ENCODE measurements around the gene DOHH.

The DOHH gene

DNA sequence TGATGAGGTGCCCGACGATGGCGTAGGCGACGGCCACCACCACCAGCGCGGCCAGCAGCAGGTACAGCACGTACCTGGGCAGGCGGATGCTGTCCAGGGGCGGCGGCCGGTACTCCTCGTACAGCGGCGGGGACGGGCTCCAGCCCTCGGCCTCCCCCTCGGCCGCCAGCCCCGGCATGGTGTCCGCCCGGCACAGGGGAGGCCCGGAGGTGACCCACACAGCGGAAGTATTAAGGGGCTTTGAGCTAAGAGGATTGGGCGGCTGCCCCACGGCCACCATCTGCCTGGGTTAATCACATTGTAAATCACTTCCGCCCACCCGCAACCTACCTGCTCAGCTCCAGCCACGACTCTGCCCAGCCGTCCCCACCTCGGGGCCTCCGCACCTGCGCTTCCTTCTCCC is 17.2 kb downstream of the DOHH start, which contains the start of gene SMIM44:
TSS of gene SMIM44 (minus strand) at position 216 of the 403 bp plus-strand sequence. CDS start at position 178, 38 bp downstream.
- H3K27ac Mint-ChIP-seq: no peak within 1 kb of the TSS
- no peaks in the 10 kb centered on the region for H3K9me3 Mint-ChIP-seq

DNA sequence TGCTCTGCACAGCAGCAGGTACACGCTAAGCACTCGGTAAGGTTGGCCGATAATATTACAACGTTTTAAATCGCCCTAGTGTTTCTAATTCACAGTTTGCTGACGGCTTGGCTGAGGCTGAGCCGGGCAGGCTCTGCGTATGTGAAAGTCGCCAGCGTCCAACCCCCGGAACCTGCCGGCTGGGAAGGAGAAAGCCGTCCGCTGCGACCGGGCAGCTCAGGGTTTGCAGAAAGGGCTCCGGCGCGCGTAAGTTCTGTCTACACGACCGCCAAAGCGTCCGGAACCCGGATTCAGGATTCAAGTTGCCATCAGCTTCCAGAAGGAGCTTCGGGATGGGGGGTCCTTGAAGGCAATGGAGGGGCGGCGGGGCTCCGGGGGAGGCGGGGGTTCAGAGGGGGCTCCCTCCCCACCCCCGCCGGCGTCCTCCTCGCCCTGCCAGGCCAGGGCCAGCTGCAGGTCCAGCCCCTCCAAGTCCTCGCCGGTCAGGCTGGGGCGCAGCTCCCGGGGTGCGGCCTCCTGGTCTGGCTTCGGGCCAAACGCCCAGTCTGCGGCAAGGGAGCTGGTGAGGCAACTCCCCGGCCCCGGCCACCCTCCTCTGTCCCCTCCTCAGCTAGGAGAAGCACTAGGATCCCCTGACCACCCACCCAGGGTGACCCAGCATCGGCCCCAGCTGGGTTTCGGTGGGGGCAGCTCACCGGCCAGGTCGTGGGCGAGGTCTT is 17.8 kb downstream of the DOHH start:
- Mint-ChIP-seq H3K27ac (no peak overlapping the region), H3K36me3 (ENCODE audit: low read depth) (no peaks in the 10 kb centered on the region), H3K4me3 (no peak overlapping the region)

More for the DNA sequence above, 17.2 kb downstream of the DOHH start, which contains the start of gene SMIM44:
- H3K36me3 Mint-ChIP-seq (ENCODE audit: low read depth): no peaks in the 10 kb centered on the region
- no peaks in the 10 kb centered on the region for H3K27me3 Mint-ChIP-seq
- no peak for DNase-seq
- peaks cover 8% of the 10 kb centered on the region for H3K4me1 Mint-ChIP-seq (ENCODE audit: low read depth)
- H3K4me3 Mint-ChIP-seq: no peak within 1 kb of the TSS

DNA sequence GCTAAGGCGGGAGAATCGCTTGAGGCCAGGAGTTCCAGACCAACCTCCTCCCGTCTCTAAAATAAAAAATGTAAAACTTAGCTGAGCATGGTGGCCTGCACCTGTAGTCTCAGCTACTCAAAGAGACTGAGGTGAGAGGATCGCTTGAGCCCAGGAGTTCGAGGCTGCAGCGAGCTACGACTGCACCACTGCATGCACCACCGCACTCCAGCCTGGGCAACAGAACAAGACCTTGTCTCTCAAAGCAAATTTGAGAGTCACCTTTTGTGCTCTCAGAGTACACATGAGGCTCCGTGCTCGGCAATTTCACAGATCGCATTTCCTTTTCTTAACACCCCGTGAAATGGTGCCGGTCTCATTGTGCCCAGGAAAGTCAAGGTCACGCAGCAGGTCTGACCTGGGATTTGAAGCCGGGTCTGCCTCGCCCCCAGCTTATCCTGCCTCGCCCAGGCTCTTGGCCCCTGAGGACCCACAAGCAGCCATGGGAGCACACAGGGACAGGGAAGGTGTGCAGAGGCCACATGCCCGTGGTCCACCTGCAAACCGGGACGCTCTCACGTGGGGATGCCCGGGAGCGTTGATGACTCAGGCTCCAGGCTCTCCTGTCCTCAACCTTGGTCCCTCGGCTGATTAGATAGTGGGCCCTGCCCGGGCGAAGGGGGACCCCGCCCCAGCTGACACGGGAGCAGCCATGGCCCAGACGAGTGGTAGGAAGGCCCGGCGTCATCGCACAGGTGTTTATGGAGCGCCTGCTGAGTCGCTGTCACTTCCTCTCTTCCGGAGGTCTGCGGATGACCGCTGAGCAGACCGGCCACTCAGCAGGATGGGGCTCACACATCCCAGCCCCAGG is 19.0 kb downstream of the DOHH start:
- Mint-ChIP-seq H3K4me1 (ENCODE audit: low read depth) (peaks cover 12% of the 10 kb centered on the region), H3K4me3 (no peak overlapping the region), H3K27me3 (no peaks in the 10 kb centered on the region), H3K36me3 (ENCODE audit: low read depth) (no peaks in the 10 kb centered on the region), H3K27ac (no peak overlapping the region), H3K9me3 (no peaks in the 10 kb centered on the region)
- no peak for DNase-seq

More for the DNA sequence above, 17.8 kb downstream of the DOHH start:
- H3K4me1 Mint-ChIP-seq (ENCODE audit: low read depth): peaks cover 12% of the 10 kb centered on the region
- DNase-seq: no peak
- H3K9me3 Mint-ChIP-seq: no peaks in the 10 kb centered on the region
- H3K27me3 Mint-ChIP-seq: no peaks in the 10 kb centered on the region

DNA sequence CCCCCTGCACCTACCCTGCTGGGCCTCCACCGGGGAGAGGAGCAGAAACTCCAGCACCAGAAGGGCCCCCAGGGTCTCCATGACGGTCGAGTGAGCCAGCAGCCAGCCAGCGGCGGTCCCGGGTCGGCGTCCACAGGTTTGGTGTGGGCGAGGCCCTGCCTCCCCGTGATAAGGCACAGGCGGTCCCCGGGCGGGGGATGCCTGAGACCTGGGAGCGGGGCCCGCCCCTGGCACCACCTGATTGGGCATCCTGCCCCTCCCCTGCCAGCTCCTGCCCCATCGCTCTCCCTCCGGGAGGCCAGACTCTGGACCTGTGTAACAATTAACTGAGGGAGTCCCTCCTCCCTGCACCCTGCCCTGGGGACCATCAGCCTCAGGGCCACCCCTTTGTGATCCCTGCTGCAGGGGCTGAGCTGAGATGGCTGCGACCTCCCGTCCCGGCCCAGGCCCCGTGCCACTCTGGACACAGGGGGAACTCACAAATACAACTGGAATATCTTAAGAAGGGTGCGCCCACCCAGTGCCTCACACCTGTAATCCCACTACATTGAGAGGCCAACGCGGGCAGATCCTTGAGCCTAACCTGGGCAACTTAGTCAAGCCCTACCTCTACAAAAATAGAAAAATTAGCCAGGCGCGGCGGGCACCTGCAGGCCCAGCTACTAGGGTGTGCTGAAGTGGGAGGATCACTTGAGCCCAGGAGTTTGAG is 19.9 kb downstream of the DOHH start, which contains the start of gene SMIM24:
TSS of gene SMIM24 (minus strand) at position 143 of the 709 bp plus-strand sequence. CDS start at position 81, 62 bp downstream.
- Mint-ChIP-seq H3K27me3 (no peaks in the 10 kb centered on the region), H3K4me3 (no peak within 1 kb of the TSS), H3K9me3 (no peaks in the 10 kb centered on the region), H3K36me3 (ENCODE audit: low read depth) (no peaks in the 10 kb centered on the region), H3K27ac (no peak within 1 kb of the TSS), H3K4me1 (ENCODE audit: low read depth) (peaks cover 12% of the 10 kb centered on the region)
- DNase-seq: no peak

DNA sequence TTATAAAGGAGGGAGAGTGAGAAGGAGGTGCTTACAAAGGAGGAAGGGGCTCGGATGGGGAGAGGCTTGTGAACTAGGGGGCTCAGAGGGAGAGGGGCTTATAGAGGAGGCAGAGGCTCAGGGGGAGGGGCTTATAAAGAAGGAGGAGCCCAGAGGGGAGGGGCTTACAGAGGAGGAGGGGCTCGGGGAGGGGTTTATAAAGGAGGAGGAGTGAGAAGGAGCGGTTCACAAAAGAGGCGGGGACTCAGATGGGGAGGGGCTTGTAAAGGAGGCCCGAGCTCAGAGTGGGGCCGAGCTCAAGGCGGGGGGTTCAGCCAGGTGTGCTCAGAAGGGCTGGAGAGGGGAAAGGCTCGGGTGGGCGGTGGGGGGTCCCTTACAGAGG is 20.6 kb downstream of the DOHH start:
- Mint-ChIP-seq H3K27me3 (no peaks in the 10 kb centered on the region), H3K27ac (no peak overlapping the region), H3K9me3 (no peaks in the 10 kb centered on the region), H3K4me1 (ENCODE audit: low read depth) (peaks cover 10% of the 10 kb centered on the region), H3K36me3 (ENCODE audit: low read depth) (no peaks in the 10 kb centered on the region), H3K4me3 (no peak overlapping the region)
- DNase-seq: peak; percentile 35

DNA sequence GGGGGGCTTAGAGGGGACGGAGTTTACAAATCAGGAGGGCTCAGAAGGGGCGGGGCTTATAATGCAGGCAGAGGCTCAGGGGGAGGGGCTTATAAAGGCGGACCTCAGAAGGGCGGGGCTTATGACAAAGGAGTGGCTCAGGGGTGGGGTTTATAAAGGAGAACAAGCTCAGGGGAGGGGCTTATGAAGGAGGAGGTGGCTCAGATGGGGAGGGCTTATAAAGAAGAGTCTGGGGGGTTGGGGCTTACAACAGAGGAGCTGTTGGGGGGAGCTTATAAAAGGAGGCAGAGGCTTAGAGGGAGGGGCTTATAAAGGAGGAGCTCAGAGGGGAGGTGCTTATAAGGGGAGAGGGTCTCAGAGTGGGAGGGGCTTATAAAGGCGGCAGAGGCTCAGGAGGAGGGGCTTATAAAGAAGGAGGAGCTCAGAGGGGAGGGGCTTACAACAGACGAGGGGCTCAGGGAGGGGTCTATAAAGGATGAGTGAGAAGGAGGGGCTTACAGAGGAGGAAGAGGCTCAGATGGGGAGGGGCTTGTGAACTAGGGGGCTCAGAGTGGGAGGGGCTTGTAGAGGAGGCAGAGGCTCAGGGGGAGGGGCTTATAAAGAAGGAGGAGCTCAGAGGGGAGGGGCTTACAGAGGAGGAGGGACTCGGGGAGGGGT is 21.2 kb downstream of the DOHH start:
- DNase-seq: peak; percentile 54
- no peaks in the 10 kb centered on the region for H3K27me3 Mint-ChIP-seq

DNA sequence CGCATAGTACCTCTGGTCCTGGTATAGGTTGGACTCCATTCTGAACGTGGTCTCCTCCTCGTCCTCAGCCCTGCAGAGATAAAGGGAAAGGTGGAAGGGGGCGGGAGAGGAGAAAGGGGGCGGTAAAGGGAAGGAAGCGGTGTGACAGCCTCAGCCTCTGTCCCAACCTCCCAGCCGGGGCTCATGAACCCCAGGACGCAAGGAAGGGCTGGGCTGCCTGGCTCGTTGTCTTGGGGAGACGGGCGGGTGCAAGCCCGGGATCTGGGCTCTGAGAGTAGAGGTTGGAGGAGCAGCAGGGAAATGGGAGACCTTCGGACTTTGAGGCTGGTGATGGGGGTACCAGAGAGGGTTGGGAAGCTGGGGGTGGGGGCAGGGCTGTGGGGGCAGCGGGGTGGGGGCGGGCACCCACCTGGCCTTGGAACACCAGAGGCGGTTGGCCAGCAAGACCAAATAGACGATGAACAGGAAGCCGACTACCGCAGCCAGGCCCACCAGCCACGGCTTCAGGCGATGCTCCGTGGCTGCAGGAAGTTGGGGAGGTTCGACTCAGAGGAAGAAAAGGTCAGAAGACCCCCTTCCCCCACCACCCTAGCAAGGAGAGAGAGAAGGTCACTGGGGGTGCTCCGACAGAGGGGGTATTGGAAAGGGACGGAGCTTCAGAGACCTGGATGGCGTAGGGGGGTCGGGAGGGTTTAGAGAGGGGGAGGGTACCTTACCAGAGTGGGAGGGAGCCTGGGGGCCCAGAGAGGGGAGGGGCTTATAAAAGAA is 21.9 kb downstream of the DOHH start:
- Mint-ChIP-seq H3K36me3 (ENCODE audit: low read depth) (no peaks in the 10 kb centered on the region), H3K4me1 (ENCODE audit: low read depth) (peaks cover 10% of the 10 kb centered on the region), H3K4me3 (no peak overlapping the region), H3K27me3 (no peaks in the 10 kb centered on the region), H3K27ac (no peak overlapping the region), H3K9me3 (no peaks in the 10 kb centered on the region)
- peak; percentile 40 for DNase-seq

More for the DNA sequence above, 21.2 kb downstream of the DOHH start:
- Mint-ChIP-seq H3K4me3 (no peak overlapping the region), H3K36me3 (ENCODE audit: low read depth) (no peaks in the 10 kb centered on the region), H3K27ac (no peak overlapping the region), H3K4me1 (ENCODE audit: low read depth) (peaks cover 10% of the 10 kb centered on the region), H3K9me3 (no peaks in the 10 kb centered on the region)

DNA sequence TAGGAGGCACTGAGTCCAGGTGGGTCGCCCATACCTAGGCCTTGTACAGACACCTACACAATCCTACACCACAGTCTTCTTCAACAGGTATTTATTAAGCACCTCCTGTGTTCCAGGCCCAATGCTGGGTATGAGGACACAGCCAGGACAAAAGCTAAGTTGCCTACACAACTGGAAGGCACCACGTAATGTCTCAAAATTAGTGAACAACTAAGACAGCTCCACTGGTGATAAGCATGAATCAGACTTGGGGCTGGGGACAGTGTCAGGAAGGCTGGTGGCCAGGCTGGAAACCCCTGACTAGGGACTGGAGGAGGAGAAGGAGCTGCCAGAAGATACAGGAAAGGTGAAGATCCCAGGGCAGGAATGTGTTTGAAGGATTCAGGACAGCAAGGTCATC is 22.5 kb downstream of the DOHH start:
- no peak overlapping the region for H3K27ac Mint-ChIP-seq
- no peaks in the 10 kb centered on the region for H3K36me3 Mint-ChIP-seq (ENCODE audit: low read depth)
- DNase-seq: peak; percentile 36
- peaks cover 10% of the 10 kb centered on the region for H3K4me1 Mint-ChIP-seq (ENCODE audit: low read depth)
- no peak overlapping the region for H3K4me3 Mint-ChIP-seq
- H3K27me3 Mint-ChIP-seq: no peaks in the 10 kb centered on the region
- no peaks in the 10 kb centered on the region for H3K9me3 Mint-ChIP-seq

DNA sequence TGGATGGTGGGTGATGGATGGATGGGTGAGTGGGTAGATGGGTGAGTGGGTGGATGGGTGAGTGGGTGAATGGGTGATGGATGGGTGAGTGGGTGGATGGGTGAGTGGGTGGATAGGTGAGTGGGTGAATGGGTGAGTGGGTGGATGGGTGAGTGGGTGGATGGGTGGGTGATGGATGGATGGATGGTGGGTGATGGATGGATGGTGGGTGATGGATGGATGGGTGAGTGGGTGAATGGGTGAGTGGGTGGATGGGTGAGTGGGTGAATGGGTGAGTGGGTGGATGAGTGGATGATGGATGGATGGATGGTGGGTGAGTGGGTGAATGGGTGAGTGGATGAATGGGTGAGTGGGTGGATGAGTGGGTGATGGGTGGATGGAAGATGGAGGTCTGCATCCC is 23.0 kb downstream of the DOHH start:
- no peak for DNase-seq
- Mint-ChIP-seq H3K27me3 (no peaks in the 10 kb centered on the region), H3K4me1 (ENCODE audit: low read depth) (peaks cover 10% of the 10 kb centered on the region), H3K36me3 (ENCODE audit: low read depth) (no peaks in the 10 kb centered on the region), H3K27ac (no peak overlapping the region), H3K9me3 (no peaks in the 10 kb centered on the region), H3K4me3 (no peak overlapping the region)

DNA sequence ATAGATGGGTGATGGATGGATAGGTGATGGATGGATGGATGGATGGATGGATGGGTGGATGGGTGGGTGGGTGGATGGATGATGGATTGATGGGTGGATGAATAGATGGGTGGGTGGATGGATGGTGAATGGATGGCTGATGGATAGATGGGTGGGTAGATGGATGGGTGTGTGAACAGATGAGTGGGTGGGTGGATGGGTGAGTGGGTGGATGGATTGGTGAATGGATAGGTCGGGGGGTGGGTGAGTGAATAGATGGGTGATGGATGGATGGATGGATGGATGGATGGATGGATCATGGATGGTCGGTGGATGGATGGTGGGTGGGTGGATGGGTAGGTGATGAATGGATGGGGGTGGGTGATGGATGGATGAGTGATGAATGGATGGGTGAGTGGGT is 23.6 kb downstream of the DOHH start:
- Mint-ChIP-seq H3K27ac (no peak overlapping the region), H3K36me3 (ENCODE audit: low read depth) (no peaks in the 10 kb centered on the region)

DNA sequence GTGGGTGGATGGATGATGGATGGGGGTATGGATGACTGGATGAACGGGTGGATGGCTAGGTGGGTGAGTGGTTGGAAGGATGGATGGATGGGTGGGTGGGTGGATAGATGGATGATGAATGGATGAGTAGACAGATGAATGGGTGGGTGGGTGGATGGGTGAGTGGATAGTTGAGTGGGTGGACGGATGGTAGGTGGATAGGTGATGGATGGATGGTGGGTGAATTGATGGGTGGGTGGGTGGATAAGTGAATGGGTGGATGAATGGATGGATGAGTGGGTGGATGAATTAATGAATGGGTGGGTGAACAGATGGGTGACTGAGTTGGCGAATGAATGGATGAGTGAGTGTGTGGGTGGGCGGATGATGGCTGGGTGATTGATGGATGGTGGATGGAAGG is 25.0 kb downstream of the DOHH start:
- Mint-ChIP-seq H3K4me1 (ENCODE audit: low read depth) (peaks cover 10% of the 10 kb centered on the region), H3K9me3 (no peaks in the 10 kb centered on the region), H3K27me3 (no peaks in the 10 kb centered on the region), H3K36me3 (ENCODE audit: low read depth) (no peaks in the 10 kb centered on the region), H3K4me3 (no peak overlapping the region), H3K27ac (no peak overlapping the region)
- no peak for DNase-seq

More for the DNA sequence above, 23.6 kb downstream of the DOHH start:
- Mint-ChIP-seq H3K4me3 (no peak overlapping the region), H3K4me1 (ENCODE audit: low read depth) (peaks cover 10% of the 10 kb centered on the region), H3K27me3 (no peaks in the 10 kb centered on the region), H3K9me3 (no peaks in the 10 kb centered on the region)
- no peak for DNase-seq

DNA sequence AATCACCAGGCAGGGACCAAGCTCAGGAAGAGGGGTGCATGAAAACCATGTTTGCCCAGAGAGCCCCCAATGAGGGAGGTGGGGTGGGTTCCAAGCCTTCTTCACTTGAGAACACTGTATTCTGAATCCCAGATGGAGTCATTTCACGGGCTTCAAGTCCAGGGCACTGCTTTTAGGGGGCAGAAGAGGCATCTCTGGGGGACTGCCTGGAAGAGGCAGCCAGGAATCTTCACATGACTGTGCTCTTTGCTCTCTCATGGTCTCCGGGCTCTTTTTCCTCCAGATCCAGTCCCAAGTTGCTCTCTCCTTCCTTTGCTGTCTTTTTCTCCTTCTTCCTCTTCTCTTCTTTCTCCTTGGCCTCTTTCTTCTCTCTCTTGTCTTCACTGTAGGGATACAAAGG is 25.9 kb downstream of the DOHH start:
- Mint-ChIP-seq H3K27me3 (no peaks in the 10 kb centered on the region), H3K9me3 (no peaks in the 10 kb centered on the region), H3K4me1 (ENCODE audit: low read depth) (peaks cover 10% of the 10 kb centered on the region), H3K4me3 (no peak overlapping the region), H3K36me3 (ENCODE audit: low read depth) (no peaks in the 10 kb centered on the region), H3K27ac (no peak overlapping the region)
- no peak for DNase-seq

DNA sequence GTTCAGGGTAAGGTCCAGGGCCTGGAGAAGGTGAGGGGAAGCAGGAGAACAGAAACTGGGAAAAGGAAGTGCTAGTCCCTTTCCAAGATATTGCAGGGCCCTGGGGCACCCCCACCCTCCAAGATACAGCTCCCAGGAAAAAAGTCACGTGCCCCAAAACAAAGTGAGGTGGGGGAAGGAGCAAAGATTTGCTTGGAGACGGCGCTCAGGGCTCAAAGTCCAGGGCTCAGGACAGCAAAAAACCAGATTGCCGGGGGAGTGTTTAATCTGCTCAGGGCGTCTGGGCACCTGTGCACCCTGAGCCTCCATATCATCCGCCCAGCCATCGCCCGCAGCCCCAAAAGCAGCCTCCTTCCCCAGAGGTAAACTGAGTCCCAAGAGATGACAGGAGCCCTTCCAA is 26.5 kb downstream of the DOHH start:
- H3K36me3 Mint-ChIP-seq (ENCODE audit: low read depth): no peaks in the 10 kb centered on the region
- no peak for DNase-seq
- H3K9me3 Mint-ChIP-seq: no peaks in the 10 kb centered on the region
- H3K4me1 Mint-ChIP-seq (ENCODE audit: low read depth): peaks cover 9% of the 10 kb centered on the region
- H3K4me3 Mint-ChIP-seq: no peak overlapping the region
- no peak overlapping the region for H3K27ac Mint-ChIP-seq
- no peaks in the 10 kb centered on the region for H3K27me3 Mint-ChIP-seq

All from activated T-cell treated with anti-CD3 and anti-CD28 coated beads, Interleukin-2, amount 50 U/mL, for 24 hours (primary cell).